Pericardium fibroblast (primary cell): ENCODE measurements around the gene NAT8. TPM values are rescaled to one million over a fixed set of nuclear protein-coding genes. Genes with fewer than 3 reads are reported as not detected.

Experiments
- total RNA-seq: library from RNA; depleted of rRNA; stranded (reverse); fragments of >200 nt; gene quantifications from 2 replicates; pipeline ENCODE4 v1.2.3, GENCODE V29; 2015

Gene NAT8
- not detected in 2 replicates for total RNA-seq

GRCh38 chr2:73642338-73643018, at the start of gene NAT8:
Gene NAT8 (minus strand): TSS chr2:73642422. CDS start chr2:73641628, 794 bp downstream.

Other genes with a start within 250 kb of the NAT8 start
- gene TPRKB, start 94.9 kb upstream of the NAT8 start, total RNA-seq, result 19.5 and 29.9 TPM in 2 replicates
- 18.9 and 28.8 TPM in 2 replicates for gene DUSP11, start 137.7 kb upstream of the NAT8 start, total RNA-seq
- not detected in 2 replicates for gene C2orf78, start 141.8 kb upstream of the NAT8 start, total RNA-seq
- gene STAMBP, start 186.5 kb upstream of the NAT8 start, total RNA-seq, result 17.7 and 26.3 TPM in 2 replicates